B cell (primary cell): Measurements from ENCODE around the gene OR12D1. TPM values are rescaled to one million over a fixed set of nuclear protein-coding genes. Genes with fewer than 3 reads are reported as not detected.

ENCODE experiments used
- ATAC-seq: fragments of 200-7000 bp; cut with Tn5 transposase; one replicate; pipeline ENCODE4 v1.10.0; 2021; ENCODE audit warnings: low read depth, mild to moderate bottlenecking, moderate number of reproducible peaks, moderate library complexity
- CTCF ChIA-PET: fragments of 350-600 bp; sonication (Branson Sonifier 250); formaldehyde crosslinking; loops from one replicate; lab custom pipeline; 2021; ENCODE audit warnings: antibody characterized with exemption, inconsistent platforms; lab: Charles Lee
- POLR2A ChIA-PET: fragments of 350-600 bp; sonication (Branson Sonifier 250); formaldehyde crosslinking; loops from one replicate; lab custom pipeline; 2021; ENCODE audit warnings: antibody characterized with exemption; lab: Charles Lee
- DNase-seq: peaks from one replicate; pipeline ENCODE4 v3.0.0; 2013
- H2AFZ ChIP-seq: 2 replicates; pipeline ENCODE4 v1.6.1; 2012; ENCODE audit warnings: mild to moderate bottlenecking, low read depth, low read length; ENCODE audit not compliant: insufficient read depth, poor library complexity, severe bottlenecking
- H3K27ac ChIP-seq, 2 donors: 1 replicate in 1 of 2; 2 replicates in 1 of 2; pipeline ENCODE4 v1.5.1; 2012 to 2013; ENCODE audit warnings: low read length in 2 of 2, mild to moderate bottlenecking in 2 of 2, moderate library complexity in 1 of 2
- H3K27me3 ChIP-seq, 4 experiments: fragments of 200-600 bp in 1 of 4; sonication (generic) in 1 of 4; replicated peaks in 1 of 4; 1 replicate in 2 of 4; 2 replicates in 2 of 4; pipeline versions ENCODE4 v1.6.1 to v1.7.0; 2013 to 2016; ENCODE audit warnings: low read length in 3 of 4, mild to moderate bottlenecking in 2 of 4, mixed read lengths in 1 of 4, moderate library complexity in 1 of 4; ENCODE audit not compliant: insufficient read depth in 4 of 4, control insufficient read depth in 3 of 4; ENCODE audit errors: control extremely low read depth in 1 of 4
- H3K36me3 ChIP-seq, 2 experiments: replicated peaks in 1 of 2; 1 replicate in 1 of 2; 2 replicates in 1 of 2; pipeline versions ENCODE4 v1.6.1 to v1.7.1; 2013; ENCODE audit warnings: low read length in 1 of 2; ENCODE audit not compliant: insufficient read depth in 2 of 2, control insufficient read depth in 1 of 2; ENCODE audit errors: control extremely low read depth in 1 of 2, extremely low read depth in 1 of 2
- H3K4me1 ChIP-seq, 2 donors: fragments of 200-600 bp in 1 of 2; sonication (generic) in 1 of 2; 1 replicate in 1 of 2; 2 replicates in 1 of 2; pipeline versions ENCODE4 v1.5.1 to v1.6.1; 2013 to 2017; ENCODE audit warnings: low read length in 2 of 2; ENCODE audit not compliant: control insufficient read depth in 2 of 2, insufficient read depth in 2 of 2
- H3K4me2 ChIP-seq: replicated peaks from 2 replicates; pipeline ENCODE3; 2012; ENCODE audit warnings: mild to moderate bottlenecking, low read depth, low read length; ENCODE audit not compliant: poor library complexity, severe bottlenecking
- H3K4me3 ChIP-seq, 5 experiments: fragments of 200-600 bp in 1 of 5; sonication (generic) in 1 of 5; 1 replicate in 3 of 5; 2 replicates in 2 of 5; pipeline versions ENCODE4 v1.5.1 to v1.7.0; 2011 to 2016; ENCODE audit warnings: low read length in 4 of 5, mild to moderate bottlenecking in 4 of 5, low read depth in 2 of 5, control low read depth in 1 of 5, moderate library complexity in 1 of 5; ENCODE audit not compliant: insufficient read depth in 1 of 5; ENCODE audit errors: control extremely low read depth in 1 of 5, extremely low read depth in 1 of 5
- H3K79me2 ChIP-seq: fragments of 200-600 bp; sonication (generic); one replicate; pipeline ENCODE4 v1.6.0; 2016; ENCODE audit warnings: low read length; ENCODE audit not compliant: control insufficient read depth, insufficient read depth
- H3K9ac ChIP-seq: fragments of 200-600 bp; sonication (generic); 2 replicates; pipeline ENCODE4 v1.6.1; 2017; ENCODE audit warnings: mild to moderate bottlenecking, low read length, moderate library complexity
- H3K9me3 ChIP-seq, 3 donors: one replicate each; pipeline versions ENCODE4 v1.6.1 to v1.7.1; 2013; ENCODE audit warnings: low read length in 2 of 3; ENCODE audit not compliant: control insufficient read depth in 2 of 3, insufficient read depth in 1 of 3; ENCODE audit errors: control extremely low read depth in 1 of 3
- H4K20me1 ChIP-seq: 2 replicates; pipeline ENCODE4 v1.6.0; 2012; ENCODE audit warnings: mild to moderate bottlenecking, low read length; ENCODE audit not compliant: insufficient read depth, control insufficient read depth, poor library complexity, severe bottlenecking
- H3K27ac Mint-ChIP-seq: one replicate; pipeline ENCODE4 v1.8.0; 2021; ENCODE audit warnings: mixed read lengths
- H3K27me3 Mint-ChIP-seq: one replicate; pipeline ENCODE4 v1.8.0; 2021; ENCODE audit warnings: mixed read lengths
- H3K4me1 Mint-ChIP-seq: one replicate; pipeline ENCODE4 v1.8.0; 2021; ENCODE audit warnings: mixed read lengths
- H3K4me3 Mint-ChIP-seq: one replicate; pipeline ENCODE4 v1.8.0; 2021; ENCODE audit warnings: mixed read lengths
- H3K9me3 Mint-ChIP-seq: one replicate; pipeline ENCODE4 v1.8.0; 2022; ENCODE audit warnings: mixed read lengths; ENCODE audit not compliant: insufficient read depth
- EZH2 ChIP-seq: IDR thresholded peaks from 2 replicates; pipeline ENCODE4 v1.6.1; 2012; ENCODE audit warnings: borderline replicate concordance, low read depth, mild to moderate bottlenecking, moderate library complexity, low read length; ENCODE audit not compliant: insufficient read depth, poor library complexity, severe bottlenecking
- WGBS: methylation state at CpG from one replicate; pipeline ENCODE4 v1.1.5; 2013; ENCODE audit warnings: missing lambda C conversion rate; ENCODE audit not compliant: insufficient coverage; 5-methylcytosine and 5-hydroxymethylcytosine counted together
- intact Hi-C: fragments of 100-400 bp; cut with micrococcal nuclease; formaldehyde crosslinking; loops from one replicate; pipeline ENCODE4 v1.10.0; 2022
- polyA plus RNA-seq: library from polyadenylated mRNA; depleted of rRNA; stranded (reverse); fragments of >200 nt; gene quantifications from 2 replicates; pipeline ENCODE4 v1.2.3, GENCODE V29; 2012
- total RNA-seq, 2 donors: library from RNA; stranded (reverse); fragments of 120-200 nt in 1 of 2; gene quantifications; 1 replicate in 1 of 2; 2 replicates in 1 of 2; pipeline versions ENCODE4 v1.2.3 to v1.2.4, GENCODE V29; 2013 to 2022
- TF ChIP-seq, protein P1 (sequence below): fragments of 200-600 bp; IDR thresholded peaks from one replicate; pipeline ENCODE4 v1.8.0; 2022; ENCODE audit warnings: antibody characterized with exemption, mild to moderate bottlenecking

The OR12D1 gene
- total and polyA plus RNA-seq, 2 donors (not counting 1 experiment from before 2014, with no cell fraction given), result not detected

DNA sequence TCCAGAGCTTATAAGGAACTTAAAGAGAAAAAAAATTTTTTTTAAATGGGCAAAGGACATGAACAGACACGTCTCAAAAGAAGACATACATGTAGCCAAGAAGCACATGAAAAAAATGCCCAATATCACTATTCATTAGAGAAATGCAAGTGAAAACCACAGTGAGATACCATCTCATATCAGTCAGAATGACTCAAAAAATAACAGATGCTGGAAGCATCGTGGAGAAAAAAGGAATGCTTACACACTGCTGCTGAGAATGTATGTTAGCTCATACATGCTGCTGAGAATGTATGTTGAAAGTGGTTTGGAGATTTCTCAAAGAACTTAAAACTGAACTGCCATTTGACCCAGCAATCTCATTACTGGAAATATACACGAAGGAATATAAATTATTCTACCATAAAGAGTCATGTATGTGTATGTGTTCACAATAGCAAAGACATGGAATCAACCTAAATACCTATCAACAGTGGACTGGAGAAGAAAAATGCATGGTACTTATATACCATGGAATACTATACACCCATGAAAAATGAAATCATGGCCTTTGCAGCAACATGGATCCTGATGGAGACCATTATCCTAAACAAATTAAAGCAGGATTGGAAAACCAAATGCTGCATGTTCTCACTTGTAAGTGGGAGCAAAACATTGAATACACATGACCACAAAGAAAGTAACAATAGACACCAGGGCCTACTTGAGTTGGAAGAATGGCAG lies 36.9 kb downstream of the OR12D1 start:
- POLR2A ChIA-PET, result no interaction called here
- Mint-ChIP-seq H3K4me1 (no peaks in the 10 kb centered on the region), H3K4me3 (no peak overlapping the region), H3K27ac (no peak overlapping the region), H3K27me3 (peaks cover 37% of the 10 kb centered on the region), H3K9me3 (no peaks in the 10 kb centered on the region)
- no peak for TF ChIP-seq EZH2
- TF ChIP-seq, protein P1, sequence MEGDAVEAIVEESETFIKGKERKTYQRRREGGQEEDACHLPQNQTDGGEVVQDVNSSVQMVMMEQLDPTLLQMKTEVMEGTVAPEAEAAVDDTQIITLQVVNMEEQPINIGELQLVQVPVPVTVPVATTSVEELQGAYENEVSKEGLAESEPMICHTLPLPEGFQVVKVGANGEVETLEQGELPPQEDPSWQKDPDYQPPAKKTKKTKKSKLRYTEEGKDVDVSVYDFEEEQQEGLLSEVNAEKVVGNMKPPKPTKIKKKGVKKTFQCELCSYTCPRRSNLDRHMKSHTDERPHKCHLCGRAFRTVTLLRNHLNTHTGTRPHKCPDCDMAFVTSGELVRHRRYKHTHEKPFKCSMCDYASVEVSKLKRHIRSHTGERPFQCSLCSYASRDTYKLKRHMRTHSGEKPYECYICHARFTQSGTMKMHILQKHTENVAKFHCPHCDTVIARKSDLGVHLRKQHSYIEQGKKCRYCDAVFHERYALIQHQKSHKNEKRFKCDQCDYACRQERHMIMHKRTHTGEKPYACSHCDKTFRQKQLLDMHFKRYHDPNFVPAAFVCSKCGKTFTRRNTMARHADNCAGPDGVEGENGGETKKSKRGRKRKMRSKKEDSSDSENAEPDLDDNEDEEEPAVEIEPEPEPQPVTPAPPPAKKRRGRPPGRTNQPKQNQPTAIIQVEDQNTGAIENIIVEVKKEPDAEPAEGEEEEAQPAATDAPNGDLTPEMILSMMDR, result no peak
- WGBS, result 100% methylated on average over 1 of the region's 3 CpGs
- peaks cover 0 to 4% (median 1%) of the 10 kb centered on the region in 4 experiments for H3K27me3 ChIP-seq
- no peak for DNase-seq
- H3K27ac ChIP-seq, result no peak overlapping the region
- no peak overlapping the region for H3K4me3 ChIP-seq
- H4K20me1 ChIP-seq, result no peaks in the 10 kb centered on the region
- H3K9ac ChIP-seq, result no peak overlapping the region
- no peaks in the 10 kb centered on the region for H3K79me2 ChIP-seq
- H3K4me2 ChIP-seq, result no peak overlapping the region
- CTCF ChIA-PET, result no interaction called here
- no peaks in the 10 kb centered on the region for H3K4me1 ChIP-seq
- H3K36me3 ChIP-seq, result no peaks in the 10 kb centered on the region
- H3K9me3 ChIP-seq, result no peaks in the 10 kb centered on the region
- intact Hi-C loops, result no loop called here
- ATAC-seq, result no peak
- H2AFZ ChIP-seq, result no peak overlapping the region

DNA sequence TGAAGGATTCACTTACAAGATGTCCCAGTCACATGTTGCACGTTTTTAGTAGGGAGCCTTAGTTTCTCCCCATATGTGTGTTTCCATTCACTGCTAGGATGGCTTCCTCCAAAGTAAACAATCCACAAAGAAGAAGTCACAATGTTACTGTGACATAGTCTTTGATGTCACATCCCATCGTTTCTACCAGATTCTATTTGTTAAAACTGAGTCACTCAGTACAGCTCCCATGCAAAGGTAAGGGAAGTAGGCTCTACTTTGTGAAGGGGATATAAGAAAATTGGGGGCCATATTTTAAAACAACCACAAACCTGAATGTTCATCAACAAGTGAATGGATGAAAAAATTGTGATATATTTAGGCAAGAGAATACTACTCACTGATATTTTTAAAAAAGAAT lies 42.2 kb downstream of the OR12D1 start, which contains the start of the genes OR11A1 and OR2H1:
TSS of gene OR11A1 (minus strand) at position 101 of the 400 bp plus-strand sequence. CDS start 29,430 bp downstream, outside the sequence.
TSS of gene OR2H1 (plus strand) at position 185 of the 400 bp plus-strand sequence. CDS start 4,615 bp downstream, outside the sequence.
- Histone ChIP-seq H2AFZ (no peak within 1 kb of the TSS), H3K4me3 (no peak within 1 kb of the TSS), H3K27me3 (no peaks in the 10 kb centered on the region), H3K9ac (no peak within 1 kb of the TSS), H3K79me2 (no peaks in the 10 kb centered on the region), H3K36me3 (no peaks in the 10 kb centered on the region), H4K20me1 (no peaks in the 10 kb centered on the region), H3K4me2 (no peak within 1 kb of the TSS), H3K9me3 (no peaks in the 10 kb centered on the region), H3K4me1 (no peaks in the 10 kb centered on the region), H3K27ac (no peak within 1 kb of the TSS)
- intact Hi-C loops, result no loop called here
- H3K4me3 Mint-ChIP-seq, result no peak within 1 kb of the TSS
- CTCF ChIA-PET, result no interaction called here
- ATAC-seq, result no peak
- no peak for TF ChIP-seq EZH2
- TF ChIP-seq, protein P1, result no peak
- H3K9me3 Mint-ChIP-seq, result no peaks in the 10 kb centered on the region
- no peak for DNase-seq
- no CpG with 5 or more reads among the region's 2 CpGs for WGBS
- H3K4me1 Mint-ChIP-seq, result no peaks in the 10 kb centered on the region
- POLR2A ChIA-PET, result no interaction called here
- no peak within 1 kb of the TSS for H3K27ac Mint-ChIP-seq
- H3K27me3 Mint-ChIP-seq, result peaks cover 24% of the 10 kb centered on the region
